HCT116 (cell line): ENCODE data around the gene PRL.

Experiments used
- CBX3 ChIP-seq: IDR thresholded peaks from 2 replicates; pipeline ENCODE4 v1.6.1; 2012; ENCODE audit warnings: low read depth
- CEBPB ChIP-seq: IDR thresholded peaks from 2 replicates; pipeline ENCODE4 v1.6.1; 2012; ENCODE audit warnings: low read depth
- CTCF ChIP-seq, 3 experiments: fragments of 200-600 bp in 1 of 3; sonication (generic) in 1 of 3; IDR thresholded peaks in 2 of 3; conservative IDR thresholded peaks in 1 of 3; 2 replicates each; pipeline ENCODE4 v1.5.1; 2012 to 2017; ENCODE audit warnings: low read depth in 2 of 3, low read length in 2 of 3, antibody characterized with exemption in 1 of 3, borderline replicate concordance in 1 of 3, control low read depth in 1 of 3, mild to moderate bottlenecking in 1 of 3, mixed read lengths in 1 of 3, mixed run types in 1 of 3, moderate library complexity in 1 of 3; ENCODE audit not compliant: insufficient read depth in 1 of 3
- EZH2phosphoT487 ChIP-seq: fragments of 200-600 bp; IDR thresholded peaks from 2 replicates; pipeline ENCODE4 v1.6.1; 2018; ENCODE audit warnings: antibody characterized with exemption, borderline replicate concordance
- FOSL1 ChIP-seq: IDR thresholded peaks from 2 replicates; pipeline ENCODE4 v1.6.1; 2012; ENCODE audit warnings: low read depth
- POLR2A ChIP-seq: IDR thresholded peaks from 2 replicates; pipeline ENCODE4 v1.7.0; 2011; ENCODE audit warnings: borderline replicate concordance; ENCODE audit not compliant: insufficient read depth, insufficient read length; ENCODE audit errors: extremely low read depth
- POLR2AphosphoS5 ChIP-seq: IDR thresholded peaks from 2 replicates; pipeline ENCODE4 v1.6.1; 2011; ENCODE audit warnings: mild to moderate bottlenecking, low read depth, low read length, moderate library complexity
- ZFX ChIP-seq: fragments of 450-650 bp; IDR thresholded peaks from 2 replicates; pipeline ENCODE4 v1.6.1; 2017

GRCh38 chr6:22239261-22239921, 57.4 kb downstream of the PRL start:
- TF ChIP-seq CTCF (IDR thresholded peaks at IDR 0.05 in 2 of 3, conservative IDR thresholded peaks at IDR 0.05 in 1 of 3; ENCODE audit: borderline replicate concordance in 1 of 3, insufficient read depth in 1 of 3, low read depth in 2 of 3, low read length in 2 of 3) (no peak), ZFX (no peak), CEBPB (no peak), POLR2AphosphoS5 (no peak), EZH2phosphoT487 (no peak), FOSL1 (no peak), POLR2A (no peak), CBX3 (no peak)
